Astrocyte of the spinal cord (primary cell): ENCODE data around the gene ZCCHC24.

Source experiments
- DNase-seq: peaks from one replicate; pipeline ENCODE4 v3.0.0; 2011; ENCODE audit warnings: low read depth, low spot score
- H3K4me3 ChIP-seq: 2 replicates; pipeline ENCODE4 v1.5.1; 2011; ENCODE audit warnings: low read depth, mild to moderate bottlenecking, low read length, moderate library complexity
- in situ Hi-C: cut with HindIII; loops from 2 replicates; pipeline ENCODE4 v1.10.0; 2017; ENCODE audit warnings: low sequenced_read_pairs
- TF ChIP-seq, protein P1 (sequence below): IDR thresholded peaks from 2 replicates; pipeline ENCODE4 v1.5.1; 2012; ENCODE audit warnings: low read depth, mild to moderate bottlenecking, low read length, inconsistent platforms

The ZCCHC24 gene

DNA sequence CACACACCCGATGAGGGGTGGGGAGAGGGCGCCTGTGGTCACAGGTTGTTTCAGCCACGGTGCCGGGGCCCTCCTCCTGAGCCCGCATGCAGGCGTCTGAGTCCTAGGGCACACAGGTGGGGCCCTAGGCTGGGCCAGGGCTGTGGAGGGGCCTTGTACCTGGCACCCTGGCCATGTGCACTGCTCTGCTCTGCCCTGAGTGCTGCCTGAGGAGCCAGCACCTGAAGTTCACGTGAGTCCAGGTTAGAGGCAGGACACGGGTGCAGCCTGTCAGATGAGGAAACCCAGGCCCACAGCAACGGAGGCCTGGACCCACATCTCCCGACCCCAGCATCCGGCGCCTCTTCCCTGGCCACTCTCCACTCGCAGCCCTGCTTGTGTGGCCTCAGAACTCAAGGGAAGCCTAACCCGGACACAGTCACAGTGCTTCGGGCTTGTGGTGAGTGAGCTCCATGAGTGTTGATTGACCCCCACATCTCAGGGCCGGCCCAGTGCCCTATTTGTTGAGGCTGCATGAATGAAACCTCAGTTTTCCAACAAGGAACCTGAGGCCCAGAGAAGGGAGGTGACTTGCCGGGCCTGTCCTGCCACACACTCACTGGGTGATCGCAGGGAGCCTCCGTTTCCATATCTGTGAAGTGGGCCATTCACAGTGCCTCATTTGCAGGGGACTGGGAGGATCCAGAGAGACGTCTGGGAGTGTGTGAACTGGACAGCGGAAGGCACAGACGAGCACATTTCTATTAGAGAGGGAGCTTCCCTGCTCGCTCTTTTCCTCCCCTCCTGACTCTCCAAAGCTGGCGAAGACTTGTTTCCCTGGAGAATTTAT is 58.6 kb downstream of the ZCCHC24 start:
- TF ChIP-seq, protein P1, sequence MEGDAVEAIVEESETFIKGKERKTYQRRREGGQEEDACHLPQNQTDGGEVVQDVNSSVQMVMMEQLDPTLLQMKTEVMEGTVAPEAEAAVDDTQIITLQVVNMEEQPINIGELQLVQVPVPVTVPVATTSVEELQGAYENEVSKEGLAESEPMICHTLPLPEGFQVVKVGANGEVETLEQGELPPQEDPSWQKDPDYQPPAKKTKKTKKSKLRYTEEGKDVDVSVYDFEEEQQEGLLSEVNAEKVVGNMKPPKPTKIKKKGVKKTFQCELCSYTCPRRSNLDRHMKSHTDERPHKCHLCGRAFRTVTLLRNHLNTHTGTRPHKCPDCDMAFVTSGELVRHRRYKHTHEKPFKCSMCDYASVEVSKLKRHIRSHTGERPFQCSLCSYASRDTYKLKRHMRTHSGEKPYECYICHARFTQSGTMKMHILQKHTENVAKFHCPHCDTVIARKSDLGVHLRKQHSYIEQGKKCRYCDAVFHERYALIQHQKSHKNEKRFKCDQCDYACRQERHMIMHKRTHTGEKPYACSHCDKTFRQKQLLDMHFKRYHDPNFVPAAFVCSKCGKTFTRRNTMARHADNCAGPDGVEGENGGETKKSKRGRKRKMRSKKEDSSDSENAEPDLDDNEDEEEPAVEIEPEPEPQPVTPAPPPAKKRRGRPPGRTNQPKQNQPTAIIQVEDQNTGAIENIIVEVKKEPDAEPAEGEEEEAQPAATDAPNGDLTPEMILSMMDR: no peak
- no peak overlapping the region for H3K4me3 ChIP-seq
- in situ Hi-C loops: no loop called here
- DNase-seq: no peak

DNA sequence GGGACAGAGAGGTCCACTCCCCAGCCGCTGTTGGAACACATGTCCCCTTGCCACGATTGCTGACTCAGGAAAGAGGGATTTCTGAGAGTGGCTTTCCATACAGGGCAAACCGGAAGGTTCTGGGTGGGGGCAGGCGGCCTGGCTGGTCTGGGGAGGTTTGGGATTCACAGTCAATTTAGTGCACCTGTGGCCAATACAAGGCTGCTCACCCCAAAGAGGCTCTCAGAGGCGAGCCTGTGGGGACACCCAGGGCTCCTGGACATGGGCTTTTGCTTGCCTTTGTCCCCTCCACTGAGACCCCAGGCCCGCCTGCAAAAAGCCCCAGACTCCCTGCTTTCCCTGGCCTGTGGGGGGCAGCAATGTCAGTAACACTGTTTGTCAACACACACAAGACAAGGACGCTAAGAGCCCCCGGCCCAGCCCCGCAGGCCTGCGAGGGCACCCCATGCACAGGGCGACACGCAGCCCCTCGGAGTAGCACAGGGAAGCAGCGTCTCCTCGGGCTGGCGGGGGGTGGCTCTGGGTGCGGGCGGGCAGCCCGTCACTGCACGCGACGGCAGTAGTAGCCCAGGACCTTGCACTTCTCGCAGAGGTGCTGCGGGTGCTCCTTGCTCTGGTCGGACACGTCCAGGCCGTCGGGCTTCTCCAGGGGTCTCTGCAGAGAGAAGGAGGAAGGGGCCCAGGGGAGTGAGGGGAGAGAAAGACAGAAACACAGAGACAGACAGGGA is 59.5 kb downstream of the ZCCHC24 start:
- TF ChIP-seq, protein P1: peak; percentile 11
- DNase-seq: no peak
- in situ Hi-C loops: no loop called here
- H3K4me3 ChIP-seq: no peak overlapping the region

DNA sequence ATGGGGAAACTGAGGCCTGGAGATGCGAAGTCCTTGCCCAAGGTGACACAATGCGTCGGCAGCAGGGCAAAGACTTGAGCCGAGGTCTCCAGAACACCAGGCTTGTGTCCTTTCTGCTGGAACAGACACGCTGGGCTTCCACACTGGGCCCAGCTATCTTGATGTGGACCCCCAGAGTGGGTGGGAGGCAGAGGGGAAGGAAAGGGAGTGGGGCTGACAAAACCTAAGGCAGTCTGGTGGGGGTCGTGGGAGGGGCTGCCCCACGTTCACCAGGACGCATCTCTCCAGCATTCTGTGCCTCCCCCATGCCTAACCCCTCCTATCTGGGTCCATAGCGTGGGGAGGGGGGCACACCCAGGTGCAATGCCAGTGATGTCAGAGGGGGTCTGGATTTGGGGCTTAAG is 60.0 kb downstream of the ZCCHC24 start:
- TF ChIP-seq, protein P1: no peak
- in situ Hi-C loops: no loop called here
- no peak for DNase-seq

DNA sequence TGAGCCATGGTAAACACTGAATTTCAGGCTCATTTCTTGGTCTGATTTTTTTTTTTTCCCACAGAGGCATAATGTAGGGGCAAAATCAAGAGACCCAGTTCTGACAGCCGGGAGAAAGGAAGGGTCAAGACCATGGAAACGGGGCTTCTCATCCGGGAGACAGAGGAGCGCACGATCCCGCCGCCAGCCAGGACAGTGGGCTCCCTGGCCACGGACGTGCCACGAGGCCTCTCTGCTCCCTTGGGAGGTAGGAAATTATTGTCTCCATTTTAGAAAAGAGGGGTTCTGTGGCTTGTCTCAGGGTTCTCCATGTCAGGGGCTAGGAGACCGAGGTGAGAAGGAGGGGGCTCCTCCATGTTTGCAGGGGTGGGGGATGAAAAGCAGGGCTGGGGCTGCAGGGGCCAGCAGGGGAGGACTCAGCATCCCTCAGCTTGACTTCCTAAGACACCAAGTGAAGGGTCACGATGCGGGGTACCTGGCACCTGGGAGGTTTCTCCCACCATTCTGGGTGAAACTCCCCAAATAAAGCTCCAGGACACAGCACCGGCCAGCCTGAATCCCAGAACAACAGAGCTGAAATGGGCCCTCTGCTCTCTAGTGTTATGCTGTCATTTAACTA is 60.5 kb downstream of the ZCCHC24 start:
- no peak for DNase-seq
- in situ Hi-C loops: no loop called here
- H3K4me3 ChIP-seq: no peak overlapping the region
- TF ChIP-seq, protein P1: no peak

More for the DNA sequence above, 60.0 kb downstream of the ZCCHC24 start:
- H3K4me3 ChIP-seq: no peak overlapping the region

DNA sequence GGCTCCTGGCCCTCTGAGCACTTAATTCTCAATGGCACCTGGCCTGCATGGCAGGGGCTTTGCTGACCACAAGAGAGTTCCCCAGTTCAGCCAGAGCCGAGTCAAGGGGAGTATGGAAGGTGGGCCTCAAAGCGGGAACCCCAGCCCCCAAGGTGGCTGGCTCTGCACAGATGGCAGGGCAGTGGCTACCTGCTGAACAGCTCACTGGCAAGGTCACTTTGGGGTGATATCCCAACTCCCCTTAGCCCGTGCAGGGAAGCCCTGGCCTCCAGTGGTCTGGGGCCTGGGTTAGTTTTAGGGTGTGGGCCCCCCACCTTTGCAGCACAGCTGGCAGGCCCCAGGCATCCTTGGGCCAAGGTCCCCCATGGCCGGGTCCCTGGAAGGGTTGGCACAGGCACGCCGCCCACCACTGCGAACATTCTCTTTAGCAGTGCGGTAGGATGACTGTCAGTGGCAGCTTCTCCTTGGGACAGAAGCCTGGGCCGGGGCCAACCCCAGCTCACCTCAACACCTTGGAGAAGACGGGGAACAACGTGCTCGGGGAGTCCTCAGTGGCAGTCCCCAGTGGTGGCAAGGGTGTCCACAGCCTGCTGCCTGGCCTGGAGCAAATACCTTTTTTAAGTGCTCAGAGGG is 61.3 kb downstream of the ZCCHC24 start:
- in situ Hi-C loops: no loop called here
- TF ChIP-seq, protein P1: no peak
- H3K4me3 ChIP-seq: no peak overlapping the region
- DNase-seq: no peak

DNA sequence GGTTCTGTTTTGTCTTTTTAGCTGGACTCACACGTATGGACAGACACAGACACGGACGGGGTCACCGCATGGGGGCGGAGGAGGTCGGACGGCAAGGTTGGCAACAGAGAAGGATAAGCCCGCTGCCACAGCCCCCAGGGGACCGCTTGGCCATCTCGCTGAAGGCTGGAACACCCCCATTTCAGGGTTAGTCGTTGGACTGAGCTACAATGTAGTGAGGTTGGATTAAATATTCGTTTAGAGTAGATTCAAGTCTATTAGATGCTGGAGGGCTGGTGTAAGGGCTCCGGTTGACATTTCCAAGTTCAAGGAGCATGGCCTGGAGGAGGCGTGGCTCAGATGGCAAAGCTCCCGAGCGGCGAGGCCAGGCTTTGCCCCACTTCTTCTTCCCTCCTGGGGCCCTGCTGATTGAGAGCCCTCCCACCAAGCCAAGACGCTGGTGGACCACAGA is 62.9 kb downstream of the ZCCHC24 start:
- no peak overlapping the region for H3K4me3 ChIP-seq
- in situ Hi-C loops: no loop called here
- TF ChIP-seq, protein P1: no peak
- DNase-seq: no peak
